ENCODE data around the gene PLP1.
"Not testable (repeated sequence)": the region's sequence is repeated elsewhere in the genome, so short reads cannot be mapped to it uniquely, and the experiment has no call there.

The PLP1 gene

GRCh38 chrX:103794119-103794518 is 17.5 kb downstream of the PLP1 start:
- H3K36me3 ChIP-seq (ENCODE audit: control insufficient read depth, insufficient read depth, low read length): peaks cover 40% of the 10 kb centered on the region
- no peak overlapping the region for H3K27ac ChIP-seq (ENCODE audit: low read depth, low read length)
- H3K27me3 ChIP-seq (ENCODE audit: control insufficient read depth, insufficient read depth, low read length): no peaks in the 10 kb centered on the region
- H3K4me1 ChIP-seq (ENCODE audit: control insufficient read depth, insufficient read depth, low read length): no peaks in the 10 kb centered on the region
- H3K9me3 ChIP-seq (ENCODE audit: control insufficient read depth, insufficient read depth, low read length): no peaks in the 10 kb centered on the region
- no peak overlapping the region for H3K4me3 ChIP-seq (ENCODE audit: low read depth, low read length)
- H3K9ac ChIP-seq (ENCODE audit: low read depth, low read length): no peak overlapping the region

- Histone ChIP-seq H3K36me3 (ENCODE audit: control insufficient read depth, insufficient read depth, low read length) (peaks cover 4% of the 10 kb centered on the region; the same call in 1 of the 2 replicates), H3K4me1 (ENCODE audit: control insufficient read depth, insufficient read depth, low read length) (no peaks in the 10 kb centered on the region), H3K9ac (ENCODE audit: low read depth, low read length) (no peak overlapping the region), H3K4me3 (ENCODE audit: low read depth, low read length) (no peak overlapping the region), H3K27me3 (ENCODE audit: control insufficient read depth, insufficient read depth, low read length) (no peaks in the 10 kb centered on the region), H3K27ac (ENCODE audit: low read depth, low read length) (no peak overlapping the region), H3K9me3 (ENCODE audit: control insufficient read depth, insufficient read depth, low read length) (no peaks in the 10 kb centered on the region)
Measured at GRCh38 chrX:103797691-103798090, 21.1 kb downstream of the PLP1 start.

GRCh38 chrX:103800318-103800717 is 23.7 kb downstream of the PLP1 start:
- Histone ChIP-seq H3K4me1 (ENCODE audit: control insufficient read depth, insufficient read depth, low read length) (no peaks in the 10 kb centered on the region), H3K9me3 (ENCODE audit: control insufficient read depth, insufficient read depth, low read length) (no peaks in the 10 kb centered on the region), H3K36me3 (ENCODE audit: control insufficient read depth, insufficient read depth, low read length) (no peaks in the 10 kb centered on the region), H3K27me3 (ENCODE audit: control insufficient read depth, insufficient read depth, low read length) (no peaks in the 10 kb centered on the region), H3K9ac (ENCODE audit: low read depth, low read length) (no peak overlapping the region), H3K4me3 (ENCODE audit: low read depth, low read length) (no peak overlapping the region), H3K27ac (ENCODE audit: low read depth, low read length) (no peak overlapping the region)

- H3K4me3 ChIP-seq (ENCODE audit: low read depth, low read length): no peak overlapping the region
- H3K9ac ChIP-seq (ENCODE audit: low read depth, low read length): no peak overlapping the region
- no peaks in the 10 kb centered on the region for H3K4me1 ChIP-seq (ENCODE audit: control insufficient read depth, insufficient read depth, low read length)
- no peaks in the 10 kb centered on the region for H3K9me3 ChIP-seq (ENCODE audit: control insufficient read depth, insufficient read depth, low read length)
- no peaks in the 10 kb centered on the region; the same call in 1 of the 2 replicates for H3K27me3 ChIP-seq (ENCODE audit: control insufficient read depth, insufficient read depth, low read length)
- no peak overlapping the region for H3K27ac ChIP-seq (ENCODE audit: low read depth, low read length)
- no peaks in the 10 kb centered on the region for H3K36me3 ChIP-seq (ENCODE audit: control insufficient read depth, insufficient read depth, low read length)
Measured at GRCh38 chrX:103805860-103806259, 29.2 kb downstream of the PLP1 start.

- Histone ChIP-seq H3K36me3 (ENCODE audit: control insufficient read depth, insufficient read depth, low read length) (no peaks in the 10 kb centered on the region), H3K4me1 (ENCODE audit: control insufficient read depth, insufficient read depth, low read length) (no peaks in the 10 kb centered on the region), H3K9me3 (ENCODE audit: control insufficient read depth, insufficient read depth, low read length) (no peaks in the 10 kb centered on the region), H3K27ac (ENCODE audit: low read depth, low read length) (no peak overlapping the region), H3K4me3 (ENCODE audit: low read depth, low read length) (no peak overlapping the region), H3K27me3 (ENCODE audit: control insufficient read depth, insufficient read depth, low read length) (peaks cover under 1% of the 10 kb centered on the region; the same call in 1 of the 2 replicates), H3K9ac (ENCODE audit: low read depth, low read length) (no peak overlapping the region)
Measured at GRCh38 chrX:103806862-103807474, 30.3 kb downstream of the PLP1 start.

GRCh38 chrX:103811858-103812257 is 35.2 kb downstream of the PLP1 start:
- Histone ChIP-seq H3K4me1 (ENCODE audit: control insufficient read depth, insufficient read depth, low read length) (no peaks in the 10 kb centered on the region), H3K4me3 (ENCODE audit: low read depth, low read length) (no peak overlapping the region), H3K9me3 (ENCODE audit: control insufficient read depth, insufficient read depth, low read length) (no peaks in the 10 kb centered on the region), H3K9ac (ENCODE audit: low read depth, low read length) (no peak overlapping the region), H3K36me3 (ENCODE audit: control insufficient read depth, insufficient read depth, low read length) (no peaks in the 10 kb centered on the region), H3K27me3 (ENCODE audit: control insufficient read depth, insufficient read depth, low read length) (peaks cover 3% of the 10 kb centered on the region; the same call in 1 of the 2 replicates), H3K27ac (ENCODE audit: low read depth, low read length) (no peak overlapping the region)

GRCh38 chrX:103817101-103817500 is 40.5 kb downstream of the PLP1 start:
- not testable (repeated sequence) for H3K36me3 ChIP-seq (ENCODE audit: control insufficient read depth, insufficient read depth, low read length); H3K27me3 ChIP-seq (ENCODE audit: control insufficient read depth, insufficient read depth, low read length); H3K9ac ChIP-seq (ENCODE audit: low read depth, low read length); H3K4me3 ChIP-seq (ENCODE audit: low read depth, low read length); H3K9me3 ChIP-seq (ENCODE audit: control insufficient read depth, insufficient read depth, low read length); H3K27ac ChIP-seq (ENCODE audit: low read depth, low read length); H3K4me1 ChIP-seq (ENCODE audit: control insufficient read depth, insufficient read depth, low read length)

- Histone ChIP-seq H3K4me3 (ENCODE audit: low read depth, low read length) (no peak overlapping the region), H3K36me3 (ENCODE audit: control insufficient read depth, insufficient read depth, low read length) (no peaks in the 10 kb centered on the region), H3K9me3 (ENCODE audit: control insufficient read depth, insufficient read depth, low read length) (no peaks in the 10 kb centered on the region), H3K27ac (ENCODE audit: low read depth, low read length) (no peak overlapping the region), H3K9ac (ENCODE audit: low read depth, low read length) (no peak overlapping the region), H3K27me3 (ENCODE audit: control insufficient read depth, insufficient read depth, low read length) (no peaks in the 10 kb centered on the region), H3K4me1 (ENCODE audit: control insufficient read depth, insufficient read depth, low read length) (no peaks in the 10 kb centered on the region)
Measured at GRCh38 chrX:103817502-103817901, 40.9 kb downstream of the PLP1 start.

- no peaks in the 10 kb centered on the region for H3K9me3 ChIP-seq (ENCODE audit: control insufficient read depth, insufficient read depth, low read length)
- H3K4me3 ChIP-seq (ENCODE audit: low read depth, low read length): no peak overlapping the region
- no peak overlapping the region for H3K27ac ChIP-seq (ENCODE audit: low read depth, low read length)
Measured at GRCh38 chrX:103818842-103819619, 42.4 kb downstream of the PLP1 start.

GRCh38 chrX:103820802-103821201 is 44.2 kb downstream of the PLP1 start:
- H3K27ac ChIP-seq (ENCODE audit: low read depth, low read length); H3K36me3 ChIP-seq (ENCODE audit: control insufficient read depth, insufficient read depth, low read length); H3K4me1 ChIP-seq (ENCODE audit: control insufficient read depth, insufficient read depth, low read length): not testable (repeated sequence)

More at GRCh38 chrX:103818842-103819619, 42.4 kb downstream of the PLP1 start:
- H3K4me1 ChIP-seq (ENCODE audit: control insufficient read depth, insufficient read depth, low read length): no peaks in the 10 kb centered on the region
- H3K9ac ChIP-seq (ENCODE audit: low read depth, low read length): no peak overlapping the region
- 0 out of 2 replicates have a peak, but pooled peaks cover 3% of the 10 kb centered on the region for H3K27me3 ChIP-seq (ENCODE audit: control insufficient read depth, insufficient read depth, low read length)
- H3K36me3 ChIP-seq (ENCODE audit: control insufficient read depth, insufficient read depth, low read length): no peaks in the 10 kb centered on the region

GRCh38 chrX:103823591-103823990 is 47.0 kb downstream of the PLP1 start:
- Histone ChIP-seq H3K27me3 (ENCODE audit: control insufficient read depth, insufficient read depth, low read length) (peaks cover 17% of the 10 kb centered on the region), H3K36me3 (ENCODE audit: control insufficient read depth, insufficient read depth, low read length) (no peaks in the 10 kb centered on the region), H3K9ac (ENCODE audit: low read depth, low read length) (no peak overlapping the region), H3K4me3 (ENCODE audit: low read depth, low read length) (no peak overlapping the region), H3K4me1 (ENCODE audit: control insufficient read depth, insufficient read depth, low read length) (no peaks in the 10 kb centered on the region), H3K9me3 (ENCODE audit: control insufficient read depth, insufficient read depth, low read length) (no peaks in the 10 kb centered on the region), H3K27ac (ENCODE audit: low read depth, low read length) (no peak overlapping the region)

More at GRCh38 chrX:103820802-103821201, 44.2 kb downstream of the PLP1 start:
- H3K9ac ChIP-seq (ENCODE audit: low read depth, low read length); H3K4me3 ChIP-seq (ENCODE audit: low read depth, low read length); H3K9me3 ChIP-seq (ENCODE audit: control insufficient read depth, insufficient read depth, low read length): not testable (repeated sequence)
- peaks cover 11% of the 10 kb centered on the region; the same call in 1 of the 2 replicates for H3K27me3 ChIP-seq (ENCODE audit: control insufficient read depth, insufficient read depth, low read length)

Data from HUES48 (cell line).